Fibroblast of lung (primary cell): ENCODE data around the gene MYH9. TPM values are rescaled to one million over a fixed set of nuclear protein-coding genes. Genes with fewer than 3 reads are reported as not detected.
A peak's percentile ranks its signal among the peaks of the same experiment; 100 is the strongest.

ENCODE experiments used
- DNase-seq, 2 donors: peaks; one replicate each; pipeline versions ENCODE4 v3.0.0 to v3.0.0-alpha.2; 2010; ENCODE audit warnings: low read depth in 2 of 2
- H2AFZ ChIP-seq: 2 replicates; pipeline ENCODE4 v1.5.1; 2012; ENCODE audit warnings: low read length, control low read depth, inconsistent platforms
- H3K27ac ChIP-seq: 2 replicates; pipeline ENCODE4 v1.5.1; 2011; ENCODE audit warnings: low read length, control low read depth; ENCODE audit not compliant: insufficient read depth
- H3K27me3 ChIP-seq: 2 replicates; pipeline ENCODE4 v1.5.1; 2011; ENCODE audit warnings: mild to moderate bottlenecking, low read length; ENCODE audit not compliant: control insufficient read depth, insufficient read depth
- H3K36me3 ChIP-seq: 2 replicates; pipeline ENCODE4 v1.5.1; 2011; ENCODE audit warnings: low read length; ENCODE audit not compliant: control insufficient read depth, insufficient read depth
- H3K4me1 ChIP-seq: 2 replicates; pipeline ENCODE4 v1.5.1; 2011; ENCODE audit warnings: low read length; ENCODE audit not compliant: control insufficient read depth, insufficient read depth; ENCODE audit errors: extremely low read depth
- H3K4me2 ChIP-seq: 2 replicates; pipeline ENCODE4 v1.5.1; 2011; ENCODE audit warnings: low read length, control low read depth; ENCODE audit not compliant: insufficient read depth; ENCODE audit errors: extremely low read depth
- H3K4me3 ChIP-seq, 4 experiments: fragments of 200-600 bp in 1 of 4; sonication (generic) in 1 of 4; replicated peaks in 1 of 4; 2 replicates each; pipeline ENCODE4 v1.5.1; 2011 to 2016; ENCODE audit warnings: low read length in 4 of 4, low read depth in 3 of 4, mild to moderate bottlenecking in 3 of 4, control low read depth in 2 of 4, inconsistent platforms in 1 of 4, mixed read lengths in 1 of 4; ENCODE audit not compliant: insufficient read depth in 1 of 4; ENCODE audit errors: control extremely low read depth in 1 of 4
- H3K79me2 ChIP-seq: 2 replicates; pipeline ENCODE4 v1.5.1; 2012; ENCODE audit warnings: mild to moderate bottlenecking, low read length, inconsistent platforms; ENCODE audit not compliant: control insufficient read depth, insufficient read depth
- H3K9ac ChIP-seq: 2 replicates; pipeline ENCODE4 v1.5.1; 2011; ENCODE audit warnings: mild to moderate bottlenecking, low read length, control low read depth; ENCODE audit not compliant: insufficient read depth
- H3K9me3 ChIP-seq: 2 replicates; pipeline ENCODE4 v1.5.1; 2012; ENCODE audit warnings: low read depth, low read length; ENCODE audit not compliant: control insufficient read depth, insufficient read depth
- H4K20me1 ChIP-seq: 2 replicates; pipeline ENCODE4 v1.5.1; 2011; ENCODE audit warnings: low read length; ENCODE audit not compliant: control insufficient read depth, insufficient read depth; ENCODE audit errors: extremely low read depth
- EZH2 ChIP-seq: IDR thresholded peaks from 2 replicates; pipeline ENCODE4 v1.5.1; 2012; ENCODE audit warnings: low read length, control low read depth, mild to moderate bottlenecking; ENCODE audit errors: missing control alignments
- polyA plus RNA-seq, 2 donors: library from polyadenylated mRNA; depleted of rRNA in 1 of 2; stranded (reverse) in 1 of 2; unstranded in 1 of 2; fragments of >200 nt; gene quantifications; 2 replicates each; pipeline ENCODE4 v1.2.1, GENCODE V29; 2011 to 2012; ENCODE audit warnings: missing spikeins in 1 of 2
- total RNA-seq: library from RNA; depleted of rRNA; stranded (reverse); fragments of >200 nt; gene quantifications from 2 replicates; pipeline ENCODE4 v1.2.1, GENCODE V29; 2014
- TF ChIP-seq, protein P1 (sequence below), 2 donors: IDR thresholded peaks in 1 of 2; conservative IDR thresholded peaks in 1 of 2; 1 replicate in 1 of 2; 2 replicates in 1 of 2; pipeline ENCODE4 v1.5.1; 2011 to 2012; ENCODE audit warnings: low read length in 2 of 2, control low read depth in 1 of 2, inconsistent platforms in 1 of 2, low read depth in 1 of 2, mild to moderate bottlenecking in 1 of 2

Gene MYH9
- total and polyA plus RNA-seq, 2 donors (not counting 1 experiment from before 2014, with no cell fraction given) = 677 to 796 TPM

DNA sequence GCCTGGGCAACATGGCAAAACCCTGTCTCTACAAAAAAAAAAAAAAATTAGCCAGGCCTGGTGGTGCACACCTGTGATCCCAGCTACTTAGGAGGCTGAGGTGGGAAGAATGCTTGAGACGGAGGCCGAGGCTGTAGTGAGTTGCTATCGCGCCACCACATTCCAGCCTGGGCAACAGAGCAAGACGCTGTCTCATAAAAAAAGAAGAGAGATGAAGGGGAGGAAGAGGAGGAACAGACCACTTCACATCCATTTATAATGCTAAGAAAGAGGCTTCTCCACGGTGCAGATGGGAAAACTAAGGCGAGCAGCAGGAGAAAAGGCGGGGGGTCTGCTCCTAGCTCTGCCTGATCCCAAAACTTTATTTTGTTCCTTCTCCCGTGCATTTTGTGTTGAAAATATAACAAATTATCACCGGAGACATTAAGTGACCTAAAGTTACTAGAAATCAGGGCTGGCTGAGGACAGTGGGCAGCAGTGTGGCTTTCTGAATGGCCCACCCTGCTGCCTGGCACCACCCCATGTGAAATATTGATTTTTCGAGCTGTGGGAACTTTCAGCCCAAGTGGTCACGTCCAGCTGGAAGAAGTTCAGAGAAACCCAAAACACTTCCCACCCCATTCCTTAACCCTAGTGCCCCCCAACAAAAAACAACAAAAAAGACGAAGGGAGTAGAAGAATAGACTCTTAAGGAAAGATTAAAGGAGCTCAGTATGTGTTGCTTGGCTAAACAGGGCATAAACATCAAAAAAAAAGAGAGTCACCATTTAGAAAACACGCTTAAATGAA, 9.5 kb downstream of the MYH9 start:
- peaks cover 34% of the 10 kb centered on the region for H3K4me1 ChIP-seq
- DNase-seq = no peak
- peaks cover 95% of the 10 kb centered on the region for H3K79me2 ChIP-seq
- peak overlapping the region; percentile 36 for H3K27ac ChIP-seq
- peak overlapping the region in 1 of 4 experiments; percentile 14 for H3K4me3 ChIP-seq
- peaks cover 17% of the 10 kb centered on the region for H4K20me1 ChIP-seq
- no peak overlapping the region for H2AFZ ChIP-seq
- TF ChIP-seq, protein P1, sequence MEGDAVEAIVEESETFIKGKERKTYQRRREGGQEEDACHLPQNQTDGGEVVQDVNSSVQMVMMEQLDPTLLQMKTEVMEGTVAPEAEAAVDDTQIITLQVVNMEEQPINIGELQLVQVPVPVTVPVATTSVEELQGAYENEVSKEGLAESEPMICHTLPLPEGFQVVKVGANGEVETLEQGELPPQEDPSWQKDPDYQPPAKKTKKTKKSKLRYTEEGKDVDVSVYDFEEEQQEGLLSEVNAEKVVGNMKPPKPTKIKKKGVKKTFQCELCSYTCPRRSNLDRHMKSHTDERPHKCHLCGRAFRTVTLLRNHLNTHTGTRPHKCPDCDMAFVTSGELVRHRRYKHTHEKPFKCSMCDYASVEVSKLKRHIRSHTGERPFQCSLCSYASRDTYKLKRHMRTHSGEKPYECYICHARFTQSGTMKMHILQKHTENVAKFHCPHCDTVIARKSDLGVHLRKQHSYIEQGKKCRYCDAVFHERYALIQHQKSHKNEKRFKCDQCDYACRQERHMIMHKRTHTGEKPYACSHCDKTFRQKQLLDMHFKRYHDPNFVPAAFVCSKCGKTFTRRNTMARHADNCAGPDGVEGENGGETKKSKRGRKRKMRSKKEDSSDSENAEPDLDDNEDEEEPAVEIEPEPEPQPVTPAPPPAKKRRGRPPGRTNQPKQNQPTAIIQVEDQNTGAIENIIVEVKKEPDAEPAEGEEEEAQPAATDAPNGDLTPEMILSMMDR (conservative IDR thresholded peaks at IDR 0.05 in 1 of 2, IDR thresholded peaks at IDR 0.05 in 1 of 2; ENCODE audit: low read depth in 1 of 2, low read length in 2 of 2) = no peak
- TF ChIP-seq EZH2 = no peak
- no peaks in the 10 kb centered on the region for H3K27me3 ChIP-seq
- H3K9ac ChIP-seq = no peak overlapping the region
- H3K36me3 ChIP-seq = peaks cover 22% of the 10 kb centered on the region
- no peaks in the 10 kb centered on the region for H3K9me3 ChIP-seq
- H3K4me2 ChIP-seq = peak overlapping the region; percentile 36

DNA sequence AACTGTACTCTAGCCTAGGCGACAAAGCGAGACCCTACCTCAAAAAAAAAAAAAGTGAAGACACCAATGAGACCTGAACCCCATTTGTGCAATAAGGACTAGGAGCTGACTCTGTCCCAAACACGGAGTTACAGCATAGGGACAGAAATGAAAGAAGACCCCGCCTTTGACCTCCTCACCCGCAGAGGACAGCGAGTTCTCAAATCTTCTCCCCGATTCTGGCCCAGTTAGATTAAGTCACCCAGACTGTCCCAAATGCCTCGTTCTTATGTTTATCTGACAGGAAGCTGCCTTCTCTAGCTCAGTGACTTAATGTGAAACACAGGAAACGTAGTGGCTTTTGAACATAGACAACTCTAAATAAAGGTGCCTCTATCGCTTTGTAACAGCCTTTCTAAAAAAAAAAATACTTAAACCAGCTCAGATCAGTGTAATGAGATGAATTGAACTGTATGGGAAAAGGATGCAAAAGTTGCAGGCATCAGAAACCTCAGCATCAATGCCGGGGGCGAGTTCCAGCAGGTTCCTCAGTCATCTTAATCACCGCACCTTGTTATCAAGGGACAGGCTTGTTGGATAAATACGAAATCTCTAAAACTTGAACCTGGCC, 10.6 kb downstream of the MYH9 start:
- H3K79me2 ChIP-seq = peaks cover 96% of the 10 kb centered on the region
- no peaks in the 10 kb centered on the region for H3K9me3 ChIP-seq
- peaks cover 39% of the 10 kb centered on the region for H3K4me1 ChIP-seq
- DNase-seq = no peak
- peaks cover 18% of the 10 kb centered on the region for H3K36me3 ChIP-seq
- peak overlapping the region; percentile 31 for H3K27ac ChIP-seq
- TF ChIP-seq, protein P1 (conservative IDR thresholded peaks at IDR 0.05 in 1 of 2, IDR thresholded peaks at IDR 0.05 in 1 of 2; ENCODE audit: low read depth in 1 of 2, low read length in 2 of 2) = no peak
- no peak for TF ChIP-seq EZH2
- H3K4me2 ChIP-seq = peak overlapping the region; percentile 48
- H3K27me3 ChIP-seq = no peaks in the 10 kb centered on the region
- H3K4me3 ChIP-seq = no peak overlapping the region
- H3K9ac ChIP-seq = no peak overlapping the region
- no peak overlapping the region for H2AFZ ChIP-seq
- H4K20me1 ChIP-seq = peaks cover 14% of the 10 kb centered on the region

DNA sequence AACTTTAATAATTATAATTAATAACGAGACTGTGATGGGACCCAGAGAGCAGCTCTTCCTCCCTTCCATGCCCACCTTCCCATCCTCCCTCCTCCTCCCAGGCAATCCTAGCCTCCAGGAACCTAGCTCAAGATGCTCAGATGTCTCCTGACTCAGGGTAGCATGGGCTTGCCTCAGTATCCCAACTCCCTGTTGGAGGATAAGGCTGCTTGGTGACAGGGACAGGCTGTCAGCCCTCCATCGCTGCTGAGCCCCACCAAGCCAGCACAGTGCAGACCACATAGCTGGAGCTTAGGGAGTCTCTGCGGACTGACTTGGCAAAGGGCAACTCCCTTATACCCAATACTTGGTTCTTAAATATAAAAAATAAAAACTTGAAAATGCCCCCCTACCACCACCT, 11.5 kb downstream of the MYH9 start:
- Histone ChIP-seq H3K9me3 (no peaks in the 10 kb centered on the region), H3K4me3 (no peak overlapping the region), H3K27me3 (no peaks in the 10 kb centered on the region), H3K36me3 (peaks cover 18% of the 10 kb centered on the region), H4K20me1 (peaks cover 10% of the 10 kb centered on the region), H3K4me2 (no peak overlapping the region), H3K79me2 (peaks cover 96% of the 10 kb centered on the region), H3K27ac (peak overlapping the region; percentile 40), H2AFZ (no peak overlapping the region), H3K9ac (no peak overlapping the region), H3K4me1 (peaks cover 43% of the 10 kb centered on the region)
- no peak for DNase-seq
- TF ChIP-seq EZH2 = no peak
- TF ChIP-seq, protein P1 (conservative IDR thresholded peaks at IDR 0.05 in 1 of 2, IDR thresholded peaks at IDR 0.05 in 1 of 2; ENCODE audit: low read depth in 1 of 2, low read length in 2 of 2) = no peak
